ENCODE measurements around the gene METTL27. TPM values are rescaled to one million over a fixed set of nuclear protein-coding genes. Genes with fewer than 3 reads are reported as not detected.
"Not testable (repeated sequence)": the region's sequence is repeated elsewhere in the genome, so short reads cannot be mapped to it uniquely, and the experiment has no call there.

METTL27 gene
- total and polyA plus RNA-seq, 12 donors, result 0.16 to 1.3 (median 0.42) TPM; not detected in 3

DNA sequence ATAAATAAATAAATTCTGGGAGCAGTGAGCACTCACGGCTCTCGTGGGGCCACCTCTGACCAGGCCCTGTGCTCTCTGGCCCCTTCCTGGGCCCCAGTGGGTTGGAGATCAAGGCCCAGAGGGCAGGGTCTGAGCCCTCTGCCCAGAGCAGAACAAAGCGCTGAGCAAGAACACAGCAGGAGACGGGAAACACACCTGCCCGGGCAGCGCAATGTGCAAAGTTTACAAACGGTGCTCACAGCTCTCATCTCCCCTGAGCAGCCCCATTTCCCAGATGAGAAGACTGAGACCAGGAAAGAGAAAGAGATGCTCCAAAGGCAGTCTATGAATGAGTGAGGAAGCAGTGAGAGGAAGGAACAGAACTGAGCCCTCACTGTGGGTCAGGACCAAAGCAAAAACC lies 3.0 kb downstream of the METTL27 start:
- intact Hi-C loops (cut with DNase I), result no loop called here
- DNase-seq (no peak), ATAC-seq (no peak)
- no peak overlapping the region for H3K27ac ChIP-seq
- H3K9me3 ChIP-seq, result no peaks in the 10 kb centered on the region
- TF ChIP-seq, protein P1, sequence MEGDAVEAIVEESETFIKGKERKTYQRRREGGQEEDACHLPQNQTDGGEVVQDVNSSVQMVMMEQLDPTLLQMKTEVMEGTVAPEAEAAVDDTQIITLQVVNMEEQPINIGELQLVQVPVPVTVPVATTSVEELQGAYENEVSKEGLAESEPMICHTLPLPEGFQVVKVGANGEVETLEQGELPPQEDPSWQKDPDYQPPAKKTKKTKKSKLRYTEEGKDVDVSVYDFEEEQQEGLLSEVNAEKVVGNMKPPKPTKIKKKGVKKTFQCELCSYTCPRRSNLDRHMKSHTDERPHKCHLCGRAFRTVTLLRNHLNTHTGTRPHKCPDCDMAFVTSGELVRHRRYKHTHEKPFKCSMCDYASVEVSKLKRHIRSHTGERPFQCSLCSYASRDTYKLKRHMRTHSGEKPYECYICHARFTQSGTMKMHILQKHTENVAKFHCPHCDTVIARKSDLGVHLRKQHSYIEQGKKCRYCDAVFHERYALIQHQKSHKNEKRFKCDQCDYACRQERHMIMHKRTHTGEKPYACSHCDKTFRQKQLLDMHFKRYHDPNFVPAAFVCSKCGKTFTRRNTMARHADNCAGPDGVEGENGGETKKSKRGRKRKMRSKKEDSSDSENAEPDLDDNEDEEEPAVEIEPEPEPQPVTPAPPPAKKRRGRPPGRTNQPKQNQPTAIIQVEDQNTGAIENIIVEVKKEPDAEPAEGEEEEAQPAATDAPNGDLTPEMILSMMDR (IDR thresholded peaks at IDR 0.05), result no peak
- peaks cover 0 to 6% (median 0%) of the 10 kb centered on the region in 7 donors for H3K27me3 ChIP-seq
- WGBS, 2 donors, result 88 to 91% methylated on average over 7 of the region's 7 CpGs
- peaks cover 0 to 21% (median 14%) of the 10 kb centered on the region in 9 donors for H3K4me1 ChIP-seq
- no peaks in the 10 kb centered on the region for H3K36me3 ChIP-seq
- H3K4me3 ChIP-seq, result no peak overlapping the region

DNA sequence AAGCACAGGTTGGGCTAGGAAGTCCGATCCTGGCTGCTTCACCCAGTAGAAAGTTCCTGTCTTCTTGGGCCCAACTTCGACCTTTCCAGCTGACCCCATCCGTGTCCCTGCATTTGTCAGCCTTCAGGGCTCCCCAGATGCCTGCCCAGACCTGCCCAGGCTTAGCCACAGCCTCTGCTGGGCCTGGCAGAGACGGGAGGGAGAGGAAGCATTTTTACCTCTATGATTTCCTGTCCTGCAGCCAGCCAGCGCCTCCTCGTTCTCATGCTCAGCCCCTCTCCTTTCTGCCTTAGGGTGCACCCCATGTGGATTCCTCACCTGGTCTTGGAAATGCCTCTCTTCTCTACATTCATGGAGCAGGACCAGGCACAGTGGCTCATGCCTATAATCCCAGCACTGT lies 3.7 kb downstream of the METTL27 start:
- intact Hi-C loops (cut with DNase I), result no loop called here
- WGBS, 2 donors, result 66% methylated on average over 6 of the region's 6 CpGs
- Histone ChIP-seq H3K9me3 (no peaks in the 10 kb centered on the region), H3K27ac (no peak overlapping the region), H3K36me3 (no peaks in the 10 kb centered on the region), H3K4me1 (peaks cover 0 to 16% (median 14%) of the 10 kb centered on the region in 9 donors), H3K27me3 (peaks cover 0 to 6% (median 0%) of the 10 kb centered on the region in 7 donors), H3K4me3 (no peak overlapping the region)
- TF ChIP-seq, protein P1 (IDR thresholded peaks at IDR 0.05), result no peak
- no peak for DNase-seq
- no peak for ATAC-seq

DNA sequence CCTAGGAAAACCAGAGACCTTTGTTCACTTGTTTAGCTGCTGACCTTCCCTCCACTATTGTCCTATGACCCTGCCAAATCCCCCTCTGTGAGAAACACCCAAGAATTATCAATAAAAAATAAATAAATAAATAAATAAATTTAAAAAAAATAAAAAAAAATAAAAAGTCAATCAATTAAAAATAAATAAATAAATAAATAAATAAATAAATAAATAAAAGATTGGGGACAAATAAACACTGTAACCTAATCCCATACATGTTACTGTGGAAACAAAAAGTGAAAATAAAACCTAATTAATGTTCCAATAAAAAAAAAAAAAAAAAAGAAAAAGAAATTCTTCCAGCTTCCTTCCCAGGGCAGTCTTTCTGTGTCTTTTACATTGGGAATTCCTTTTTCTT lies 5.1 kb downstream of the METTL27 start:
- H3K36me3 ChIP-seq, result not testable (repeated sequence)

DNA sequence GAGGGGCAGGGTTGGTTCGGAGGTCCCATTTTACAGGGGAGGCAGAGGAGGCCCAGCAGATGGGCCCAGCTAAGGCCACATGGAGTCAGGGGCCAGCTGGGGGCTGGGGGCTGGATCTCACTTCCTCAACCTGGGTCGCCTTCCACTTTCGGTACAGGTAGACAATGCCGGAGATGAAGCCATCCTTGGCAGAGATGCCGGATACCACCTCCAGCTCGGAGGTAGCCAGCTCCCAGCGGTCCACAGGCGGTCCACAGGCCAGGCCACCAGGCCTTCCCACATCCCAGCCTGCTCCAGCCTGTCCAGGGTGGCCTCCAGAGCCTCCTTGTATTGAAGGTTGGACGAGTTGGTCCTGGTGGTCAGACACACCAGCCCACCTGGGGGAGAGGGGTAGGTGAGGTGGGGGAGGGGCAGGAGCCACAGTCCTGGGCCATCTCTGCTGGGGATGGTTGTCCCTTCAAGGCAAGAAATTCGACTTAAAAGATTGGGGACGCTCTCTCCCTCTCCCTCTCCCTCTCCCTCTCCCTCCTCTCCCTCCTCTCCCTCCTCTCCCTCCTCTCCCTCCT lies 7.6 kb downstream of the METTL27 start:
- DNase-seq, result no peak
- intact Hi-C loops (cut with DNase I), result no loop called here
- no peaks in the 10 kb centered on the region for H3K36me3 ChIP-seq
- no peaks in the 10 kb centered on the region for H3K9me3 ChIP-seq
- 81 to 88% methylated on average over 11 of the region's 11 CpGs for WGBS, 2 donors
- peak in 1 of 8 donors; percentile 23 for ATAC-seq
- peaks cover 0 to 26% (median 3%) of the 10 kb centered on the region in 7 donors for H3K27me3 ChIP-seq
- H3K4me1 ChIP-seq, result peaks cover 0 to 14% (median 0%) of the 10 kb centered on the region in 9 donors
- TF ChIP-seq, protein P1 (IDR thresholded peaks at IDR 0.05), result no peak
- no peak overlapping the region for H3K4me3 ChIP-seq
- no peak overlapping the region for H3K27ac ChIP-seq

More for the DNA sequence above, 5.1 kb downstream of the METTL27 start:
- H3K27me3 ChIP-seq; DNase-seq; ATAC-seq; intact Hi-C loops (cut with DNase I); H3K27ac ChIP-seq; H3K9me3 ChIP-seq; H3K4me3 ChIP-seq: not testable (repeated sequence)
- H3K4me1 ChIP-seq, result peaks cover 0 to 15% (median 7%) of the 10 kb centered on the region in 9 donors

DNA sequence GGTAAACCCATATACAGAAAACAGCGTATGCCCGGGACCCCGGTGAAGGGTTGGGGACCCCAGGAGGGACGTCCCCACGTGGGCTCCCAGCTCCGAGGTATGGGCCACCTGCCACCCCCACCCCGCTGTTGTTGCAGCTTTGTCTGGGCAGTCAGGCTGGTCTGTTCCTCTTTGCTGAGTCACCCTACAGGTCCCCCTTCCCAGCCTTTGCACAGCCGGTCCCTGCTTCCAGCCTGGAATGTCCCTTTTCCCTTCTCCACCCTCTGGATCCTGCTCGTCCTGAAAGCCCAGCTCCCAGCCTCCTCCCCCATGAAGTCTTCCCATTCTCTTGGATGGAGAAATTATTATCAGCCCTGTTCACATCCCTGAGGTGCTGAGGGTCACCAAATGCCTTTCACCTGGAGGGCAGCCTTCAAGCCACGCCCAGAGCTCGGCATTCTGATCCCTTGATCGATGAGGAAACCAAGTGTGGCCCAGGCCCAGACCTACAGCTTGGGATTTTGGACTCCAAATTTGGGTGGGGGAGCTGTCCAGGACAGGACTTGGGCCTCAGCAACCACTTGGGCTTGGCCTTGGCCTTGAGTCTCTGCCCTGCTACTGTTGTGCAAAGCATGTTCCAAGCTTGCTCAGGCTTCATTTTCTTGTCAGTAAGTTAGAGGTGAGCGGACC lies 8.9 kb downstream of the METTL27 start:
- no peak for DNase-seq
- WGBS, 2 donors, result 71 to 75% methylated on average over 13 of the region's 13 CpGs
- Histone ChIP-seq H3K4me1 (peaks cover 0 to 20% (median under 1%) of the 10 kb centered on the region in 9 donors), H3K4me3 (no peak overlapping the region), H3K27me3 (peaks cover 0 to 26% (median 7%) of the 10 kb centered on the region in 7 donors), H3K27ac (no peak overlapping the region), H3K9me3 (no peaks in the 10 kb centered on the region), H3K36me3 (no peaks in the 10 kb centered on the region)
- ATAC-seq, result no peak
- intact Hi-C loops (cut with DNase I), result no loop called here
- TF ChIP-seq, protein P1 (IDR thresholded peaks at IDR 0.05), result no peak

Measured in heart right ventricle (tissue), 16 donors.